Fibroblast of skin of scalp (primary cell): Measurements from ENCODE around the gene HSPA6.
"Not testable (repeated sequence)": the region's sequence is repeated elsewhere in the genome, so short reads cannot be mapped to it uniquely, and the experiment has no call there.

Experiments used
- DNase-seq: peaks from one replicate; pipeline ENCODE4 v3.0.0-alpha.2; 2013

Gene HSPA6

DNA sequence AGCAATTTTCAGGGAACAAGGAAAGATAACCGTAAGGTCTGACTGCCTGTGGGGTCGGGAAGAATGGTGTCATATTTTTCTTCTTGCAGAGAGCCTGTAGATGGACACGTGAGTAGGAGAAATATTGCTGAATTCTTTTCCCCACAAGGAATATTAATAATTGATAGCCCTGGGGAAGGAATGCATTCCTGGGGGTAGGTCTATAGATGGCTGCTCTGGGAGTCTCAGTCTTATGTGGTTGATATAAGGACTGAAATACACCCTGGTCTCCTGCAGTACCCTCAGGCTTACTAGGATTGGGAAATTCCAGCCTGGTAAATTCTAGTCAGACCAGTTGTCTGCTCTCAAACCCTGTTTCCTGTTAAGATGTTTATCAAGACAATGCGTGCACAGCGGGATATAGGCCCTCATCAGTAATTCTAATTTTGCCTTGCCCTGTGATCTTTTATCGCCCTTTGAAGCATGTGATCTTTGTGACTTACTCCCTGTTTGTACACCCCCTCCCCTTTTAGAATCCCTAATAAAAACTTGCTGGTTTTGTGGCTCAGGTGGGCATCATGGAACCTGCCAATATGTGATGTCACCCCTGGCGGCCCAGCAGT lies 12.8 kb downstream of the HSPA6 start:
- not testable (repeated sequence) for DNase-seq

- DNase-seq = not testable (repeated sequence)
Measured at GRCh38 chr1:161538925-161539479, 14.7 kb downstream of the HSPA6 start.

- peak; percentile 88 for DNase-seq
Measured at GRCh38 chr1:161539731-161540569, 15.6 kb downstream of the HSPA6 start.

GRCh38 chr1:161540570-161540960 lies 16.2 kb downstream of the HSPA6 start:
- not testable (repeated sequence) for DNase-seq

DNA sequence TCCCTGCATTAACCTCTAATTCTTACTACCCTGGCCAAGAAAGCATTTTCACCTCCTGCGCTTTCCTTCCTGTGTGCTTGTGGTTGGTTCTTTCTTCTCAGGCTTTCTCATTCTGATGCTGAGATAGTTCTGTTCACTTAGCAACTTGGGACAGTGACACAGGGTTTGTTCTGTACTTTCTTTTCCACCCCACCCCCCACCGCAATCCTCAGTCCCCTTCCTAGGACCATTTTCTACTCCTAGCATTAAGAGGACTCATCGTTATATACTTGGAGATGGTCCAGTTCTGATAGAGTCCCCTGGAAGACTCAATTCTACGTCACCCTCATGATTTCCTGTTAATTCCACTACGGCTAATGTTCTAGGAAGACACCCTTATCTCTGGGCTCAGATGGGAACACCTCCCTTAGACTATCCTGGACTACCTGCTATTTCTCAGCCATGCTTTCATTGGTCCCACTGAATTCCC lies 17.8 kb downstream of the HSPA6 start:
- DNase-seq = not testable (repeated sequence)

- not testable (repeated sequence) for DNase-seq
Measured at GRCh38 chr1:161543125-161543524, 18.8 kb downstream of the HSPA6 start.

DNA sequence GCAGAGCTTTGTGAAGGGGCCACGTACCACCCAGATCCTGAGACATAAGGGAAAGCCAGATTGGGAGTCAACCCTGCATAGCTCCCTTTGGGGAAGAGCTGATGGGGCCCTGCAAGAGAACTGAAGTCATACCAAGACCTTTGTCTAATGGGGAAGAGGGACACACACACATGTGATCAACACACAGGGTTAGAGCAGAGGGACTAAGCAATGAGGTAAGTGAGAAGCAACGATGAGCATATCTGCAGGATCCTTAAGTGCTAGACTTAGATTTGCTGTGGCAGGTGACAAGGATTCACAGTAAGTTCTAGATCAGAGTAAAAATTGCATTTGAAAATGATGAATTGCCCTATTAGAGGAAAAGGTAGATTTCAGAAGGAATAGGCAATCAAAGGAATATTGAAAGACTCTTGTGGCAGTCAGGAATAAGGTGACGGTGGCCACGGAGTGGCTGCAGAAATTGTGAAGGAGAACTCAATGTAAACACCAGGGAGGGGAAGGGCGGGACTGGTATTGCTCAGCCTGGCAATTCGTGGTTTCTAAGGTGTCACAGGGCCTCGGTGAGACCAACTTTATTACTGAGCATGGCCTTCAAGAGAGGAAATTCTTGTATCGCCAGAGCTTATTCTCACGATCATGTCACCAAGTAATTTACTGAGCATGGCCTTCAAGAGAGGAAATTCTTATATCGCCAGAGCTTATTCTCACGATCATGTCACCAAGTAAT lies 20.8 kb downstream of the HSPA6 start:
- not testable (repeated sequence) for DNase-seq

GRCh38 chr1:161547995-161548741 lies 23.8 kb downstream of the HSPA6 start:
- not testable (repeated sequence) for DNase-seq

- DNase-seq = not testable (repeated sequence)
Measured at GRCh38 chr1:161548749-161549406, 24.5 kb downstream of the HSPA6 start.

DNA sequence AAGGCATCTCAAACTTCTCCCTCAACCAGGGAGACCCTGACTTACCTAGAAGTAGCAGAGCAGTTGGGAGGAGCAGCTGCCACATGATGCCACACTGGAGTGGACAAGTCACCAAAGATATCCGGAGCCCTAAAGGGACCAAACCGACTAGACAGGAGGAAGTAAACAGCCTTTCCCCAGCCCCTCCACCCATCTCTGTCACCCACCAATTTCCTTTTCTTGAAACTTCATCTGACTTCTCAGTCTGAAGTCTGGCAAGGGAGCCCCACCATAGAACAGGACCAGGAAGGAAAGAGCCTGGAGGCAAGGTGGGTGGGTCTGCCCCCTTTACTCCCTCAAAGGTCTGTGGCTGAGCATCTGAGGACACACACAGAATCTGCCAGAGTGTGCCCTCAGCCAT lies 25.3 kb downstream of the HSPA6 start, which contains the start of gene FCGR3A:
Gene FCGR3A (minus strand): TSS at position 167 of the 400 bp plus-strand sequence. CDS start 82 bp downstream, at position 85.
- no peak for DNase-seq

DNA sequence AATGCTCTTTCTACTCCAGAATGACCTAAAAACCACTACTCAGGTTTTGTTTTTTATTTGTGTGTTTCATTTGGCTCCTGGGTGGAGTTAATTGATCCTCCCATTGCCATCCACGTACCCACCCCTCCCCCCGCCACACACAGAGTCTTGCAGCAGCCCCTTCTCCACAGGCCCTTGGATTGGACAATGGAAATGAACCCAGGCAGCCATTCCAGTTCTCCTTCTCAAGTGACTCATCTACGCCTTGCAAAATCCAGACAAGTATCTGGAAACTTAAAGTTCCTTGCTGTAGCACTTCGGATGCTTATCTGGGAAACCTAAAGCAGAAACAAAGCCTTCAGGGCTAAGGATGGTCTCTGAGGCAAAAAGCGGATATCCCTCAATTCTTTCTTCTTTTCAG lies 26.6 kb downstream of the HSPA6 start:
- DNase-seq = not testable (repeated sequence)

GRCh38 chr1:161553631-161554030 lies 29.3 kb downstream of the HSPA6 start:
- DNase-seq = not testable (repeated sequence)

DNA sequence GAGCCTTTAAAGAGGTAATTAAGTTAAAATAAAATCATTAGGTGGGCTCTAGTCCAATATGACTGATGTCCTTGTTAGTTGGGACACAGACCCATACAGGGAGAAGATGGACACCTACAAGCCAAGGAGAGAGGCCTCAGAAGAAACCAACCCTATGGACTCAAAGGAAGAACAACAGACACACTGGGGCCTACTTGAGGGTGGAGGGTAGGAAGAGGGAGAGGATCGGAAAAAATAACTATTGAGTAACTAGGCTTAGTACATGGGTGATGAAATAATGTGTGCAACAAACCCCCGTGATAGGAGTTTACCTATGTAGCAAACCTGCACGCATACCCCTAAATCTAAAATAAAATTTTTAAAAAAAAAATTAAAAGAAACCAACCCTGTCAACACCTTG lies 30.0 kb downstream of the HSPA6 start:
- DNase-seq = not testable (repeated sequence)

- not testable (repeated sequence) for DNase-seq
Measured at GRCh38 chr1:161554815-161555417, 30.6 kb downstream of the HSPA6 start.

DNA sequence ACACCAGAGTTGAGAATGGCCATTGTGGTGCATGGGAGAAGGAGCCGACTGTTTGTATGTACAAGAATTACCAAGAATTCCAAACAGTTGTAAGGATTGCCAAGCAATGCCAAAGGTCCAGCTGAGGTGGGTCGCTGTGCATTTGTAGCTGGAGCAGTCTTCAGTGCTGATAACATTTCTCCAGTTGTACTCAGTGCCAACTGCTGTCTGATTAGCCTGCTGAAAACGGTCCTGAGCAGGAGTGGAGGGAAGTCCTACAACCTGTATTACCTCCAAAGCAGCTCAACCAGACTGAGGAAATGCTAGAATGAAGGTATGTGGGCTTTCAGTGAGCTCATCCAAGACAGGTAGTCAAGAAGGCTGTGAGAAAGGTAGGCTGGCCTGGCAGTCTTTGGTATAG lies 31.8 kb downstream of the HSPA6 start:
- DNase-seq = not testable (repeated sequence)

GRCh38 chr1:161556990-161557389 lies 32.6 kb downstream of the HSPA6 start:
- DNase-seq = not testable (repeated sequence)

GRCh38 chr1:161557506-161558450 lies 33.4 kb downstream of the HSPA6 start:
- DNase-seq = not testable (repeated sequence)

DNA sequence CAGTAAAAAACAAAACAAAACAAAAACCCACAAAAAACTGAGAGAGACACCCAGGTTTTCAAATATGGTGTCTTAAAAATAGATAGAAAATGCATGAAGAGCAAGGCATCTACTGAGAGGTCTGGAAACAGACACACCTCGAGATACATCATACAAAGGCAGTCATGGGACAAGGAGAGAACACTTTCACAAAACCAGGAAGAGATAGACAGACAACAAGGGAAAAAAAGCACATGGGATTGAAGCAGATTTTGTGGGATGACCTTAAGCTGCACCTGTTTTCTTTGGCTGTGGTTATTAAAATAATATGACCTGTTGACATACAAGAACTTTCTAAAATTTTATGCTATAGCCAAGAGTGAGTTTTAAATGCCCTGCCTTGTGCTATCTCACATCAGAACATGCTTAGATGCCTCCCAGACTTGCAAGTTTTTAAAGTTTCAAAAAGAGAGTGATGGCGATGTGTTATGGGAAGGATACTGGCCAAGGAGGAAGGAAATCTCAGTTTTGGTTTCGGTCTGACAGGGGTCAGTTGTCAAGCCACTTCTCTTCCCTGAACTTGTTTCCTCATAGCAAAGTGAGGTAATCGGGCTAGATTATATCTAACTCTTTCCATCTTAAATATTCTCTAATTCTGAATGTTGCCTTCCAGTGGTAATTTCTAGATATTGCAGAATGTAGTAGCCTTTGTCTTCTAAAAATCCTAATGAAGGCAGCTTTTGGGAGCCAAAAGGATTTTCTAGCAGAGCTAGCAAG lies 36.8 kb downstream of the HSPA6 start:
- DNase-seq = not testable (repeated sequence)

- DNase-seq = not testable (repeated sequence)
Measured at GRCh38 chr1:161562441-161562840, 38.1 kb downstream of the HSPA6 start.
